EL (cell line): ENCODE measurements around the gene CPPED1.
"Not testable (repeated sequence)": the region's sequence is repeated elsewhere in the genome, so short reads cannot be mapped to it uniquely, and the experiment has no call there.

Experiments used
- DNase-seq: peaks from one replicate; pipeline ENCODE4 v3.0.0-alpha.2; 2016

The CPPED1 gene

DNA sequence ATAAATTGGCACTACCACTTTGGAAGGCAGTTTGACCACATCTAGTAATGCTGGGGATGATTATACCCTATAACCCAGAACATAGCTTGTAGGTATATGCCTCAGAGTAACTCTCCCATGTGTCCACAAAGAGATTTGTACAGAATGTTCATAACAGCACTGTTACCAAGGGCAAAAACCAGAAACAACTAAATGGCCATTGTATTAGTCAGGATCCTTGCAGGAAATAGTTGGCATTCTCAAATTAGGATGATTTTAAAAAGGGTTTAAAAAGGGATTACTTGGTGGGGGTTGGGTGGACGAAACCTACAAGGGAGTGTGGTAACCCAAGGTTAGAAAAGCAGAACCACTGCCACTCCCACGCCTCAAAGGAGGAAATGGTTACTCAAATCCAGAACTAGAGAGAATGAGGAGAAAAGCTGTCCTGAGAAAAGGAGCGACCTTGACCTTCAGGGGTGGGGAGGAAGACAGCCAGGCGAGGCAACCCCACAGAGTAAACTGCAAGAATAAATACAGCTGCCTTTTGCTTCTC, 2.1 kb downstream of the CPPED1 start:
- peak; percentile 84 for DNase-seq

- no peak for DNase-seq
Measured at GRCh38 chr16:12800817-12801216, 2.9 kb downstream of the CPPED1 start.

DNA sequence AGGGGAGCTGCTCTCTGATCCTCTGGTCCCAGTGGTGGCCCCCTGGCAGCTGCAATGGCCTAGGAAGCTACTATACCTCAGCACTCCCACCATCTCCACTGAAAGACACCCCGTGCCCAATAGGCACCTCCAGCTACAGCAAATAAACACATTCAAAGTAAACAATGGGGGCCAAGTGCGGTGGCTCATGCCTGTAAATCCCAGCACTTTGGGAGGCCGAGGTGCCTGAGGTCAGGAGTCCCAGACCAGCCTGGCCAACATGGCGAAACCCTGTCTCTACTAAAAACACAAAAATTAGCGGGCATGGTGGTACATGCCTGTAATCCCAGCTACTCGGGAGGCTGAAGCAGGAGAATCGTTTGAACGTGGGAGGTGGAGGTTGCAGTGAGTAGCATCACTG, 3.7 kb downstream of the CPPED1 start:
- not testable (repeated sequence) for DNase-seq

DNA sequence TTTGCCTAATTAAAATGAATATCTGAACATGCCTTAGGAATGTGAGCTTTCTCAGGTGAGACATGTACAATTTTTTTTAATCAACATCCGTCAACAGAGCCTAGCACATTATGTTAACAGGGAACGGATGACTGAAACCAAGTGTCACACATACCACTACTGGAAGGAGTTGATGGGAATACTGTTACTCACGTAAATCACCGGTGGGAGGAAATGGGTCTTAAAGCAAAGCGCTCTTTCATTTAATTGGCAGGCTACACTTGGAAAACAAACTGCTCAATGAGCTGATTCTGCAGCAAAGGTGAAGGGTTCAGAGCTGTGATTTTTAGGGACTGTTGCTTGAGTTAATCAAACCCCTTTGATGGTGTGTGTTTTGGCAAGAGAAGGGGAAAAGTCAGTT, 4.8 kb downstream of the CPPED1 start:
- DNase-seq, result no peak

DNA sequence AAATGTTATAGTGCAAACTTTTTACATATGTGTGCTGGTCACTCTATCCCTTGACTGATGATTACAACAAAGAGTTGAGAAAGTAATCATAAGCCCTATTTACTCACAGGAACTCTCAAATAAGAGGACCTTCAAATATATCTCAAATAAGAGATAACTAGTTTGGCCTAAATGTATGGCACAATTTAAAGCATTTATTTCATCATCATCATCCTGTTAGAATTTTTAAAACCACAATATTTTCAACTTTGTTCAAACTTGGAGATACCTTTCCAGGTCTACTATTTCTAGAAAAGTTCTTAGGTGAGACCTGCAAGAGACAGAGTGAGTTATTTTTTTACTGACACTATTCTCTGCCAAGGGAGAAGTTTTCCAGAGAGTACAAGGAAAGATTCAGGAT, 5.5 kb downstream of the CPPED1 start:
- DNase-seq, result no peak

DNA sequence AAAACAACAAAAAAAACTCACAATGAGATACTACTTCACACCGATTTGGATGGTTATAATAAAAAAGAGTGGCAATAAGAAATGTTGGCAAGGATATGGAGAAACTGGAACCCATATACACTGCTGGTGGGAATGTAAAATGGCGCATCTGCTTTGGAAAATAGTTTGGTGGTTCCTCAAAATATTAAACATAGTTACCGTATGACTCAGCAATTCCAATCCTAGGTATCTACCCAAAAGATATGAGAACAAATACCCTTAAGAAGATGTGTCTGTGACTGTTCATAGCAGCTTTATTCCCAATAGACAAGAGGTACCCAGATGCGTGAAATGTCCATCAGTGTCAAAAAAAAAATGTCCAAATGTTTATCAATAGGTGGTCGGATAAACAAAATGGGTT, 7.2 kb downstream of the CPPED1 start:
- peak; percentile 66 for DNase-seq

DNA sequence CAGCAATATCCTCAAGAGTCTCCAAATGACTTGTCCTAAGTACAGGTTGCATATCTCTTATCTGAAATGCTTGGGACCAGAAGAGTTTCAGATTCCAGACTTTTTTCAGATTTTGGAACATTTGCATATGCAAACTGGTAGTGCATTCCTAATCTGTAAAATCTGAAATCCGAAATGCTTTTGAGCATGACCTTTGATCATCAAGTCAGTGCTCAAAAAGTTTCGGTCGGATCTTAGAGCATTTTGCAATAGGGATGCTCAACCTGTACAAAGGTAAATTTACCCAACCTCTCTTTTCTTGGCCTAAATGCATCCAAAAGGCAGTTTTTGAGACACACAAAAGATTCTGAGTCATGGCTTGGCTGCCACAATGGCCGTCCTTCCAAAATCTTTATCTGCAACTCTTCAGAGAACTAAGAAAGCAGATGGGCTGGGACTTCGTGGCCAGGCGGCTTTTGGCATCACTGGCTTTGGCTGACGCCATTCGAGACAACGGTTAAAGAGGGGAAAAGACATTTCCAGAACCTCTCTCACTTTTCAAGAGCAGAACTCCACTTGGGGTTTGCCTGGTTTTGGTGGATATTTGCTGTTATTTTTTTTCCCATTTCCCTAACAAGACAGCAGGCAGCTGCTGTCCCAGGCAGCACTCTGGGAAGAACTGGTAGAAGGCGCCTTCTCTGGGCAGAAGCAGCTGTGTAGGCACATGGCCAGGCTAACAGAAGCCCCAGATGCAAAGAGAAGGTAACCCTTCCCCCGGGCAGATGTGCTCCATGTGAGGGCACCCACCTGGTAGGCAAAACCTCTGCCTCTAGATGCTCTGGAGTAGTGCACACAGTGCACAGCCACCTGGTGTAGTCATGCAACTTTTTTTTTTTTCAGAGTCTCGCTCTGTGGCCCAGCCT, 8.9 kb downstream of the CPPED1 start:
- no peak for DNase-seq

DNA sequence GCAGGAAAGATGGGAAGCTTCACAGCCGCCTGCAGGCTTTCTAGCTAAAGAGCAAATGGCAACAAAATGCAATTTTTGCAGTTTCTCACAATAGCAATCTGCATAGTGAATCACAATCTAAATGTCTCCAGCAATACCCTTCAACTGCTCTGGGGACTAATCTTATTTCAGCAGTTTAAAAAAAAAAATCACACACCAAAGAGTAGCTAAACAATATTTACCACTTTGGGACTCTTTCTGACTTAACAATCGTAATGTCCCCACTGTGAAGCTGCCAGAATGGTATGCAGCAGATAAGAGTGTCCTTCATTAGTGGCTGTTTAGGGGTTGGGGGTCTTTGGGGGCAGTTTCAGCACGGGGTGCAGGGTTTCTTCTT, 9.8 kb downstream of the CPPED1 start:
- DNase-seq, result no peak

- no peak for DNase-seq
Measured at GRCh38 chr16:12793120-12793864, 10.4 kb downstream of the CPPED1 start.

DNA sequence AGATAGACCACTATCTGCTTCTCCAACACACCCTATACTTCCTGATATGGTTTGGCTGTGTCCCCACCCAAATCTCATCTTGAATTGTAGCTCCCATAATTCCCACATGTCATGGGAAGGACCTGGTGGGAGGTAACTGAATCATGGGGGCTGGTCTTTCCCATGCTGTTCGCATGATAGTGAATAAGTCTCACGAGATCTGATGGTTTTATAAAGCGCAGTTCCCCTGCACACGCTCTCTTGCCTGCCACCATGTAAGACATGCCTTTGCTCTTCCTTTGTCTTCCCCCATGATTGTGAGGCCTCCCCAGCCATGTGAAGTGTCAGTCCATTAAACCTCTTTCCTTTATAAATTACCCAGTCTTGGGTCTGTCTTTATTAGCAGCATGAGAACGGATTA, 11.2 kb downstream of the CPPED1 start:
- DNase-seq, result not testable (repeated sequence)

- DNase-seq, result no peak
Measured at GRCh38 chr16:12791340-12791739, 12.3 kb downstream of the CPPED1 start.

DNA sequence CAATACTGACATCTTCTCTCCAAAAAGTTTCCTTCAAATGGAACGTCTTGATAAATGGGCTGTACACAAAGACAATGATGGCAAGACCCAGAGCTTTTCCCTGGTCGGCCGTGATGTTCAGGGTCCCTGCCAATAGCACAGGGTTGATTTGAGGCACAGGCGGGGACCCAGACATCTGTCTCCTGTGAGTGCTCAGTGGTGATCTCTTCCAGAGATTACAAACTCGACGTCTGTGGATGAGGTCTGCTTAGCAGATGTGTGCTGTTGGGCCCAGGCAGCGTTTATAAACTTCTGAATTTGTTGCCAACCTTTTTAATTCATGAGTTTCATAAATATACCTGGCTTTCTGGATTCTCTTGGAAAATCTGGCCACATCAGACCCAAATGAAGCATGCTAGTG, 14.9 kb downstream of the CPPED1 start:
- no peak for DNase-seq

DNA sequence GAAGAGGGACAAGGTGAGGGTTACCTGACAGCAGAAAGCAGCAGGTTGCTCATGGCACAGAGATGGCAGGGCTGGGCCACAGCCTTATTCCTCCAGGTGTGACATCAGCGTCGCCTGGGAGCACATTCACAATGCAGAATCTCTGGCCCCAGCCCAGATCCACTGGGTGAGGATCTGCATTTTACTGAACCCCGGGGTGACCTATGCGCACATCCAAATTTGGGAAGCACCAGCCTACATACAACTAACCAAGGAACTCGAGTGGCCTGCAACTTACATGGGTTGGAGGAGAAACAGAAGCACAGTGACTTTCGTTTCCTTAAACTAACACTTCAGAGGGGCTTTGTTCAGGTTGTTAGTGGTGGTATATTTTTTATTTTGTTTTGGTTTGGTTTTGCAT, 17.6 kb downstream of the CPPED1 start:
- DNase-seq, result no peak

- no peak for DNase-seq
Measured at GRCh38 chr16:12784076-12784475, 19.6 kb downstream of the CPPED1 start.

GRCh38 chr16:12781777-12782176, 21.9 kb downstream of the CPPED1 start:
- DNase-seq, result no peak

GRCh38 chr16:12780467-12780866, 23.2 kb downstream of the CPPED1 start:
- DNase-seq, result no peak

DNA sequence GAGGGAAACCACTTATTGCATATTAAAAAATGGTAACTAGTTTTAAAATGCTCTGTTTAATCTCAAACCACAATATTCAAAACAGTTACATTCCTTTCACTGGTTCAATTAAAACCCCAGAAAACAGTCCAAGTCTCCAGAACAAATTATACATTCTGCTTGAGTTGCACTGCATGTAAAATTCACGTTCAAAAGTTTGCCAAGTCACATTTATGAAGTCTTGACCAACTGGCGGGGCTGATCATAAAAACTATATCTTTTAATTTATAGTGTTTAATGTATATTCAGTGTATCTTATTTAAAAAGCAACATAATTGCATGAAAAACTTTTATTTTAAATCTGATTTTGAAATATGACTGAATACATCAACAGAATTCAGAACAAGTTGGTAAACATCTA, 25.0 kb downstream of the CPPED1 start:
- no peak for DNase-seq

- DNase-seq, result no peak
Measured at GRCh38 chr16:12775656-12776236, 27.9 kb downstream of the CPPED1 start.

- no peak for DNase-seq
Measured at GRCh38 chr16:12773221-12773620, 30.5 kb downstream of the CPPED1 start.

GRCh38 chr16:12771341-12771798, 32.3 kb downstream of the CPPED1 start:
- no peak for DNase-seq

DNA sequence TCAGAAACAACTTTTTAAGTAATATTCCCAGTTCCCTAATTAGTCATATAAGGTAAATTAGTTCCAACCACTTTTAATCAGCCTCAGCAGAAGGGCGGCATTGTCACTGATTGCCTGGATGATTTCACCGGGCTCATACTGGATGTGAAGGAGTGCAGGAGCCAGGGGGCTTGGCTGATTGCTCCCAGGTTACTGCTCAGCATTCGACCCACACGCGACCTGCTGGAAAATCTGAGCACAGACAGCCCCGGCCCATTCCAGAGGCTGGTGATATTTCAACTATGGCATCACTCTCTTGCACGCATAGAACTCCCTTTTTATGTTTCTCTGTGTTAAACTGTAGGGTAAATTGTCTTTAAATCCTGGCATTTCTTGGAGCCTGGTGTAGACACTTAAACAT, 34.2 kb downstream of the CPPED1 start:
- no peak for DNase-seq

- DNase-seq, result no peak
Measured at GRCh38 chr16:12767897-12768296, 35.8 kb downstream of the CPPED1 start.

DNA sequence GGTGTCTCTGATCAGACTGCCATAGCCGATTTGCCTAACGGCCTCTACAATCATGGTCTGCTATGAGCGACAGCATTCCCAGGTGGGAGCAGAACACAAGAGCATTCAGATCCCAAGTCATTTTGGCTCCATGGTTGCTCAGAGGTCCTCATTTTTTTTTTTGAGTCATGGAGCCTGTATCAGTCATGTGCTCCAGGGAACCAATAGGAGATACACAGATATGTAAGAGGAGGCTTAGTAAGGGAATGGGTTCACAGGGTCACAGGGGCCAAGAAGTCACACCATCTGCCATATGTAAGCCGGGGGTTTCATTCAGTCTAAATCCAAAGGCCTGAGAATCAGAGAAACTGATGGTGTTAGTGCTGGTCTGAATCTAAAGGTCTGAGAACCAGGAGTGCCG, 36.8 kb downstream of the CPPED1 start:
- no peak for DNase-seq

DNA sequence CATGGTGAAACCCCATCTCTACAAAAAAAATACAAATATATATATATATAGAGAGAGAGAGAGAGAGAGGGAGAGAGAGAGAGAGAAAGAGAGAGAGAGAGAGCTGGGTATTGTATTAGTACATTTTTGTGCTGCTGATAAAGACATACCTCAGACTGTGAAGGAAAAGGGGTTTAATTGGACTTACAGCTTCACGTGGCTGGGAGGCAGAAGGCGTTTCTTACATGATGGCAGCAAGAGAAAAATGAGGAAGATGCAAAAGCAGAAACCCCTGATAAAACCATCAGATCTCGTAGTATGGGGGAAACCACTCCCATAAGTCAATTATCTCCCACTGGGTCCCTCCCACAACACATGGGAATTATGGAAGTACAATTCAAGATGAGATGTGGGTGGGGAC, 37.5 kb downstream of the CPPED1 start:
- DNase-seq, result not testable (repeated sequence)
